ENCODE measurements around the gene BICD1. TPM values are rescaled to one million over a fixed set of nuclear protein-coding genes. Genes with fewer than 3 reads are reported as not detected.
"Not testable (repeated sequence)": the region's sequence is repeated elsewhere in the genome, so short reads cannot be mapped to it uniquely, and the experiment has no call there.

BICD1 gene
- total RNA-seq (2014; rRNA removed; shearing (Covaris generic)): 10.0 and 10.6 TPM in 2 replicates

DNA sequence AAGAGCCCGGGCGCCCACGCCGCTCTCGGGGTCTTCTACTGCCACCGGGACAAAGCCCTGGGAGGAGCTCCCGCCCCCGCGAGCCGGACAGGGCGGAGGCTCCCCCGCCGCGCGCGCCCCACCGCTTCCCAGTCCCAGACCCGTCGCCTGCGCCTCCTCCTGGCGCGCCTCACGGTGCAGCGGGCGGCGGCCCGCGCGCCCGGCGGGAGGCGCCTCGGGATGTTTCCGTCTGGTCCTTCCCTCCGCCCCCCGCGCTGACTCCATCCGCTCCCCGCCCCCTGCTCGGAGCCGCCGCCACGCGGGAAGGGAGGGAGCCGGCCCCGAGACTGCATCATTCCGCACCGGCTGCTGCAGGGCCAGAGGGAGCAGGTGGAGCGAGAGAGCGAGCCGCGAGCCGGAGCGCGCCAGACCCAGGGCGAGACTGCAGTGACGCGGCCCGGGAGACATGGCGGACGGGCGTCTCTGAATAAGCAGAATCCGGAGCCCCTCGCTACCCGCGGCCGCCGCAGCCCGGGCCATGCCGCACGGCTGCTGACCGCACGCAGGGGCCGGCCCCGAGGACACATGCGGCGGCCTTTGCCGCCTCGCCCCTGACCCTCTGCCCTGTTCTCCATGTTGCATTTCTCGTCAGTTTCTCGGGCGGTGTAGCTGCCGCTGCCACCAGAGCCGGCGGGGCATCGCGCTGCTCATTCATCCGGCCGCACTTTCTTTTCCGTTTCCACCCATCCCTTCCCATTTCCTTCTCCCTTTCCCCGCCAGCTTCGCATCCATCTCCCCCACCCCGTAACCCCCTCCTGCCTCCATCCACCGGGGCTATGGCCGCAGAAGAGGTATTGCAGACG, at the start of gene BICD1:
Gene BICD1 (plus strand): TSS at position 331 of the 842 bp plus-strand sequence. CDS start 485 bp downstream, at position 816.
- peak; percentile 81 for DNase-seq (ENCODE audit: low spot score)

DNA sequence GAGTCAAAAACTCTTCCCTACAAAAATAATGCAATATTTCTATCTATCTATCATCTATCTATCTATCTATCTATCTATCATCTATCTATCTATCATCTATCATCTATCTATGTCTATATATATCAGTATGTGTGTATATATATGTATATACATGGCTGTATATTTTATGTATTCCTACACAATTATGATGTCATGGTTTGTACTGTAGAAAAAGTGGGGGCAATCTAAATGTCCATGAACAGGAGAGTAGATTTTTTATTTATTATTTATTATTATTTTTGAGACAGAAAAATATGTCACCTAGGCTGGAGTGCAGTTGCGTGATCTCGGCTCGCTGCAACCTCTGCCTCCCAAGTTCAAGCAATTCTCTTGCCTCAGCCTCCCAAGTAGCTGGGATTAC, 45.6 kb upstream of the BICD1 start:
- DNase-seq (ENCODE audit: low spot score): no peak

DNA sequence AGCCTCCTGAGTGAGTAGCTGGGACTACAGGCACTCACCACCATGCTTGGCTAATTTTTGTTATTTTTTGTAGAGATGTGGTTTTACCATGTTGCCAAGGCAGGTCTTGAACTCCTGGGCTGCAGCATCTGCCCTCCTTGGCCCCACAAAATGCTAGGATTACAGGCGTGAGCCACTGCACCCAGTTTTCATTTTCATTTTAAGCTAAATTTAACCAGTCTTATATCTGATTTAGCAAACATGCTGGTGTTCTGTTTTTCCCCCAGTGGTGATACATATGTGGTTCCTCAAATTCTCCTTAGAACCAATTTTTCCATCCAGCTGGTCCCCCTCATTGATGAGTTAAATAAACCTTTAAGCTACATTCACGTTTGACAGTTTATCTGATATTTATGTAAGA, 43.8 kb upstream of the BICD1 start:
- no peak for DNase-seq (ENCODE audit: low spot score)

DNA sequence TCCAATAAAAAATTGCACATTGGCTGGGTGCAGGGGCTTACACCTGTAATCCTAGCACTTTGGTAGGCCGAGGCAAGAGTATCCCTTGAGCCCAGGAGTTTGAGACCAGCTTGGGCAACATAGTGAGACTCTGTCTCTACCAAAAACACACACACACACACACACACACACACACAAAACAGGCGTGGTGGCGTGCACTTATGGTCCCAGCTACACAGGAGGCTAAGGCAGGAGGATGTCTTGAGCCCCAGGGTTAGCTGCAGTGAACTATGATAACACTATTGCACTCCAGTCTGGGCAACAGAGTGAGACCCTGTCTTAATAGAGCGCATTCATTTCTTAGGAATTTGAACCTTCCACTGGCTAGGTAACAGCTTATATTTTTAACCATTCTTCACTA, 42.9 kb upstream of the BICD1 start:
- no peak for DNase-seq (ENCODE audit: low spot score)

DNA sequence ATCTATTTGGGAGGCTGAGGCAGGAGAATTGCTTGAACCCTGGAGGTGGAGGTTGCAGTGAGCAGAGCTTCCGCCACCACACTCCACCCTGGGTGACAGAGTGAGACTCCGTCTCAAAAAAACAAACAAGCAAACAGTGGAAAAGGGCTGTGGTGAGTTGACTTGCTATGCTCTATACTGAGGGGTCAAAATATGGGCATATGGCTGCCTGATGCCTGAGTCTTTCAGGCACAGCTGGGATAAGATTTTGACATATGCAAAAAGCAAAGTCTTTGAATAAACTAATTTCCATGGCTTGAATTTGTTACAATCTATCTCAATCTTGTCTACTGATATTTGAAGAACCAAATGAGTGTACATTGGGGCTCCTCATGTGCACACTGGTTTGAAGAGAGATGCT, 40.4 kb upstream of the BICD1 start:
- no peak for DNase-seq (ENCODE audit: low spot score)

DNA sequence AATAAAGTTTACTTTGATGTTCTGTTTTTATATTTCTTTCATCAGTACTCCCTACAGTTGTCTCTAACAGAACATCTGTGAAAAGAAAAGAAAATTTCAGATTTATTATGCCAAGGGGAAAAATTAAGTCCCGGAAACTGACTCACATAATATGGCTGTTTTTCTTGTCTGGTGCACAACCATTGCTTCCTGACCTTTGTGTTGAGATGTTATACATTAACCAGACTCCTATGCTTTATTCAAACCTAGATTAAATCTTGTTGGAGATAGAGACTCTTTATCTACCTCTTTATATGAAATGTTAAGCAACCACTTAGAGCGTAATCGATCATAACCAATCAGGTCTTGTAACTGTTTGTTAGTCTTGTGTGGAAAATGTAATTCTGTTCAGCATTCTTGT, 37.6 kb upstream of the BICD1 start:
- no peak for DNase-seq (ENCODE audit: low spot score)

DNA sequence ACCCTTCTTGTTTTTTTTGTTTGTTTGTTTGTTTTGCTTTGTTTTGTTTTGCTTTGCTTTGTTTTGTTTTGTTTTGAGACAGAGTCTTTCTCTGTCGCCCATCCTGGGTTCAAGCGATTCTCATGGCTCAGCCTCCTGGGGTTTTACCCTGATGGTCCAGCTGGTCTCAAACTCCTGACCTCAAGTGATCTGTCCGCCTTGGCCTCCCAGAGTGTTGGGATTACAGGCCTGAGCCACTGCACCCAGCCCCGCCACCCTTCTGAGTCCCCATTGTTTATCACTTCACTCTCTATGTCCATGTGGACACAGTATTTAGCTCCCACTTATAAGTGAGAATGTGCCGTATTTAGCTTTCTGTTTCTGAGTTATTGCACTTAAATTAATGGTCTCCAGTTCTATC, 36.9 kb upstream of the BICD1 start:
- DNase-seq (ENCODE audit: low spot score): no peak

DNA sequence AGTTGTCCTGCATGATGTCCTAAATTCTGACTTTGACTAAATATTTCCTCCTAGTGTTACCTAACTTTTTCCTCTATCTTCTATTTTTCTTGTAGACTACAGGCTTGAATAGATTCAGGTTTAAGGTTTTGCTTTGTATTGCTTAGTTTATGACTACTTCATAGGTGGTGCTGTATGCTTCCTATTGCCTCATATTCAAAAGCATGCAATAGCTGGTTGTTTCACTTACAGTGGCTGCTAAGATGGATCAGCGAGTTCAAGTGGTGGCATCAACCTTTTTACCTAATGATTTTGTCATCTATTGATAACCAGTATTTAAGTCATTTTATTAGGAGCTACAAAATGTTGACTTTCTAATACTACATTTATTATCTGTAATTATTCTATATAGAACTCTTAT, 36.3 kb upstream of the BICD1 start:
- no peak for DNase-seq (ENCODE audit: low spot score)

DNA sequence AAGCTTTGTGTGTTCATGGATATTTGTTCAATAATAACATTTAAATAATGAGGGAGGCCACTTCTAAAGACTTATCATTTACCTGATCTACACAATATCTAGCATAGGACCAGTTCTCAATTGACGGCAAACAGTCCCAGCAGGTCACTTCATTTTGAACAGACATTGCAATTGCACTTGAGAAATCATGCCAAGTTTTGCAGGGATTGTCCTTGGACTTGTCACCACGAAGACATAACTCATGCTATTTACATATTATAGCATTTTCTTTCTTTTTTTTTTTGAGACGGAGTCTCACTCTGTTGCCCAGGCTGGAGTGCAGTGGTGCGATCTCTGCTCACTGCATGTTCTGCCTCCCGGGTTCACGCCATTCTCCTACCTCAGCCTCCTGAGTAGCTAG, 34.5 kb upstream of the BICD1 start:
- no peak for DNase-seq (ENCODE audit: low spot score)

DNA sequence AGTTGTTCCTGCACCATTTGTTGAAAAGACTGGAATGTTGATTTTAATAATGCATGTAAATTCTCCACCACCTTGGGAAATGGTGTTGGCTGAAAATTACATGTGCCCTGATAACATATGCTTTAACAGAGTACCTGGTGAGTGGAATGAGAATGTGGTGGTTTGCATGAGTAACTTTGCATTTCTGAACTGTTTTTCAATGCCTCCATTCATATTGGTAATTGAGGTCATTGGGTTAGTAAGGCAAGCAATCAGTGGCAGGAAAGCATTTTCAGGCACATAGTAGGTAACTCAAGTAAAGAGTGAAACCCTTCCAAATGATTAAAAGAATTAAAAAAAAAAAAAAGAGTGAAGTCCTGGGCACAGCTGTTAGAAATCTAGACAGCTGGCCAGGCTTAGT, 32.2 kb upstream of the BICD1 start:
- no peak for DNase-seq (ENCODE audit: low spot score)

DNA sequence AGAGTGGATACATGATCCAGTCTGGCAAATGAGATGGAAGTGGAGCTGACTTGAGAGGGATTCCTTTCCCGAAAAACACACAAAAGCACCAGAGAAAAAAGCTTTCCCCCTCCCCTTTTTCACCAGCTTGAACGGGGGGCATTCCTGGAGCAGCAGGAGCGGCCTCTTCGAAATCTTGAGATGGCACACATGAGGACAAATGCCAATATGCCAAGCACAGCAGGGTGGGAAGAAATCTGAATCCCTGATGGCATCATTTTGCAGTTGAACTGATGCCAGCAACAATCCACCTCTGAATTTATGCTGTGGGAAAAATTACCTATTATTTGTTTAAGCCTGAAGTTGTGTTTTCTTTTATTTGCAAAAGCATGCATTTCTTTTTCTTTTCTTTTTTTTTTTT, 29.7 kb upstream of the BICD1 start:
- DNase-seq (ENCODE audit: low spot score): no peak

DNA sequence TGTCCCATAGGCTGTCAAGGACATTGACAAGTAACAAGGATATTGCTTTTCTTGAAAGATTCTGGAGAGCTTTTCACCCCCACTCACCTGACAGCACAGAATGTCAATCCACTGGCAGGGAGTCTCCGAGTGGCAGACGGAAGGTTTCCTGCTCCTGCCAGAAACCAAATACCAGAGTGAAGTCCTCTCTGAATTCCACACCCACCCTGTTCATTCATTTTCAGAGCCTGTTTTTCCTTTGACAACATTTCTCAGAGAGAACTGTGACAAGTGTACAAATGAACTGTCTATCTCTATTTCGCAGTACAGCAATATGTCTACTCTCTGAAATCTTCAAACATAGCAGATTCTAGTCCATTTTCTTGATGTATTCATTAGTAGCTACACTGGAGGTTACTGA, 26.2 kb upstream of the BICD1 start:
- no peak for DNase-seq (ENCODE audit: low spot score)

DNA sequence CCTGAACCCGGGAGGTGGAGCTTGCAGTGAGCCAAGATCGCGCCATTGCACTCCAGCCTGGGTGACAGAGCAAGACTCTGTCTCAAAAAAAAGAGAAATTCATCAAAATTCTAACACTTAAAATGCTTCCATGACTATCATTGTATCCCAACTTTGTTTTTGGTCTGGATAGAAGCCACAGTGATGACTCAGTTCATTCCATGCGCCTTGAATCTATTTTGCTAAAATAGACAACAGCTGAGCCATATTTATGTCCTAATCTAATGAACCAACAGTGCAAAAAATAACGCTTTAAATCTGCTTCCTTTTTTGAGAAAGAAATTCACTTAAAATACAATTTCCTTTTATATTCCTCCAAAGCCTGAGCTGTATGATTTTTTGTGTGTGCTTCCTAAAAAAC, 23.2 kb upstream of the BICD1 start:
- no peak for DNase-seq (ENCODE audit: low spot score)

DNA sequence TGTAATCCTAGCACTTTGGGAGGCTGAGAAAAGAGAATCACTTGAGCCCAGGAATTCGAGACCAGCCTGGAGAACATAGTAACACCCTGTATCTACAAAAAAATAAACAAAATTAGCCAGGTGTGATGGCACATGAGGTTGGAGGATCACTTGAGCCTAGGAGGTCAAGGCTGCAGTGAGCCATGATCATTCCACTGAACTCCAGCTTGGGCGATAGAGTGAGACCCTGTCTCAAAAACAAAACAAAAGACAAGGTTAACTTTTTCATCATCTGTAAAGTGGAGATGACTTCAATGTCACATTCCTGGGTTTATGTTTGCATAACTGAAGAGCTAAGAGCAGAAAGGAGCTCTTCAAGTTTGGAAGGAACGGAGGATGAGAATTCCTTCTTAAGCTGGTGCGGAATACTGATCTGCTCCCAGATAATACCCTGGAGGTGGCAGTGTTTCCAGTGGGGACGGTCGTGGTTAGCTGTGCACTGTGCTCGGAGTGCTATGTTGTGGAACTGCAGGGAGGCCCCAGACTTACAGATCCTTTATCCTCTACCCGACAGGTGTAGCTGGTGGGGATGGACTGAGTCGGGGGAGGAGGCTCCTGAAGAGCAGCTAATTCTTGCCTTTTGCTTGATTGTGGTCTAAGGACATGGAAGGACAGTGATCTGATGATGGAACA, 22.5 kb upstream of the BICD1 start:
- DNase-seq (ENCODE audit: low spot score): no peak

DNA sequence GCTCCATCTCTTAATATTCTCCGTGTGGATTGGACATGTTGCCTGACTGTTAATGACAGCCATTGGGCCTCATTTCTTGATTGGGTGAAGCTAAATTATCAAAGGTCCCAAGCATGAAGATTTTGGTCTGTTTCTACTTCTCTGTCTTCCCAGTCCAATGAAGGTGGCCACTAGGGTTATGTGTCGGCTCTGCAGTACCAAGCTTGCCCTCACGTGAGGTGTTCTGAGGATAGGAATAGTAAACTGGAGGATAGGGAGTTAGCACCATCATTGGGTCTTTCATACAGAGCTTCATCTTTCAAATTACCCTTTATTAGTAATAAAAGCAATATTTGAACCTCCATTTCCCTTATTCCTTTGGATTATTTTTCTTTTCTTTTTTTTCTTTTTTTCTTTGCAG, 21.9 kb upstream of the BICD1 start:
- no peak for DNase-seq (ENCODE audit: low spot score)

DNA sequence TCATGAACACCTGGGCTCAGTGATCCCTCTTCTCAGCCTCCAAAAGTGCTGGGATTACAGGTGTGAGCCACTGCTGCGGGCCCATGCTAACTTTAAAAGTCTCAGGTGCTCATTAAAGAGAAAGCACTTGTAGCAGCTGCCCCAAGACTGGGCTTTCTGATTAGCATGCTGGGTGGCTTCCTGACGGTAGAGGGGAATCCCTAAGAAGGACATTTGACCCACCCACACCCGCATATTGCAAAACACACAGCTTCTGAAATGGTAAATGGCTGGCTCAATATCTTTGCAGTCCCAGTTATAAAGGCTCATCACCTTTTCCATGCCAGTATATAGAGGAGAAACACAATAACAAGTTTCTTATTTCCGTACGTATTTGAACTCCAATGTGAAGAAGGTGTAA, 19.3 kb upstream of the BICD1 start:
- no peak for DNase-seq (ENCODE audit: low spot score)

DNA sequence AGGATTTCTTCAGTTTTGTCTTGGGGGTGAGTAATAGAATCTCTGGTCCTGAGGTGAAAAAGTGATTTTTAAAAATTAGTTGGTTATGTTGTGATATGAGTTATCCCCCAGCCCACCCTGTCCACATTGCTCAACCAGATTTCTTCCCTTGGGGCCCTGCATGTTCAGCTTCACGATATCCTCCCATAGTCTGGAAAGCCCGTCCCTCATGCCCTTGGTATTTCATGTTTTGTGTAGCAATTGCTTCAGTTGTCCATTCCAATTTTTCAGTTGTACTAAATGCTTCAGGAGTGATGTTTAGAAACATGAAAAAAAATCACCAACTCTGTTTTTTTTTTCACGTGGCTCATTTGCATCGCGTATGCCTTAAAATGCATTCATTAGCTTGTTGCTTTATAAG, 17.5 kb upstream of the BICD1 start:
- no peak for DNase-seq (ENCODE audit: low spot score)

DNA sequence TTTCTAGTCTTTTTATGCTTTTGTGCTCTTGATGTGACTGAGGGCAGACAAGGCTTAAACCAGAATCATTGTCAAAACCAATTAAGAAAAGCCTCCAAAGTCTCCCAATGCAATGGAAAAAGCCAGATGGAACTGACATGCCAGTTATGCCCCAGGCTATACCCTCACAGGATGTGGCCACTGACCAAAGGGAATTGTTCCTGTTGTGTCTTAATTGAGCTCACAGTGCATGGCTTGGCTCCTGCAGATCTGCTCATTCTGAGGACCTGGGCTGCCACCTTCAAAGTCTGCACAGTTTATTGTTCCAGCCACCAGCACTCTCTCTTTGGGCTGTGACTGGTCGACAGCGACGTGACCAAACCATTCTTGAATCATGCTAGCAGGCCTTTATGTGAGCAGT, 17.1 kb upstream of the BICD1 start:
- DNase-seq (ENCODE audit: low spot score): peak; percentile 78

DNA sequence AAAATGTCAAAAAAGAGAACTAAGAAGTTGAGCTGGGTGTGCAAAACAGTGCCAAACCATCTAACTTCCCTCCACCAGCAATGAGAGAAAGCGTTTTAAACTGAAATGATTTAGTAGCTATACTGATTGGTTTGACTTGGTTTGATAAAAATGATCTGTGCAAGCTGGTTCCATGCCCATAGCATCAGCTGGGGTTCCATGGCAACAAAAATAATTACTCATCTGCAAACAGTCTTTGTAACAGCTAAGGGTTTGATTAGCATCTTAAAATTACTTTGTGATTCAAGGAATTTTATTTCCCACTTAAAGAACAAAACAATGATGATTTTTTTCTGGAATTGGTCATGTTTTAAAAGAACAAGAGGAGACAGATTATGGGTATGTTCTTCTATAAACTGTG, 15.0 kb upstream of the BICD1 start:
- DNase-seq (ENCODE audit: low spot score): no peak

DNA sequence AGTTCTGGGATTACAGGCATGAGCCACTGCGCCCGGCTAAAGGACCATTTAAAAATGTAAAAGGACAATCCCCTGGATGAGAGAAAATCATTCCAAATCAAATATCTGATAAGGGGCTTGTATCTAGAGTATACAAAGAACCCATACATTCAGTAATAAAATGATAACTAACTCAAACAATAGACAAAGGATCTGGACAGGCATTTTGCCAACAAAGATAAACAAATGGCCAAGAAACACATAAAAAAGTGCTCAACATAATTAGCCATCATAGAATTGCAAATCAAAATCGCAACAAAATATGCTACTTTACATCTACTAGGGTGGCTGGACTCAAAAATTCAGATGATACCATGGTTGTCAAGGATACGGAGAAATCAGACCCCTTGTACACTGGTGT, 8.5 kb upstream of the BICD1 start:
- no peak for DNase-seq (ENCODE audit: low spot score)

DNA sequence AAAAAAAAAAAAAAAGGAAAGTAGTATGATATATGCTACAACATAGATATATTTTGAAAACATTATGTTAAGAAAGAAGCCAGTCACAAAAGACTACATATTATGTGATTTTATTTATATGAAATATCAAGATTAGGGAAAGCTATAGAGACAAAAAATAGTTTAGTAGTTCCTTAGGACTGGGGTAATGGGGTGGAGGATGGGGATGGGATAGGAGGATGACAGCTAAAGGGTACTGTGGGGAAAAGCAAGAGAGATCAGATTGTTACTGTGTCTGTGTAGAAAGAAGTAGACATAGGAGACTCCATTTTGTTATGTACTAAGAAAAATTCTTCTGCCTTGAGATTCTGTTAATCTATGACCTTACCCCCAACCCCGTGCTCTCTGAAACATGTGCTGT, 7.4 kb upstream of the BICD1 start:
- not testable (repeated sequence) for DNase-seq (ENCODE audit: low spot score)

DNA sequence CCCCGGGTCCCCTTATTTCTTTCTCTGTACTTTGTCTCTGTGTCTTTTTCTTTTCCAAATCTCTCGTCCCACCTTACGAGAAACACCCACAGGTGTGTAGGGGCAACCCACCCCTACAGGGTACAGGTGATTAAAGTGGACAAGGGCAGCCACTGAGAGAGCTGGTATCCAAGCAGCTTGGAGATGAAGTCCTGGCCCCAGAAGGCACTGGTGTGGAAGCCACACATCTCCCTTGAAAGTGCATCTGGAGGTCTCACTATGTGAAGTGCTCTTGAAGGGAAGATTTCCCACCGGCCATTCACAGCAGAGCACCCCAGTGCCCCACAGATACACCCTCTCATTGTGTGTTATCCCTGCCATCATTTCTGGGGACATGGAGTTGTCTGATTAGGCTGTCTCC, 6.3 kb upstream of the BICD1 start:
- no peak for DNase-seq (ENCODE audit: low spot score)

DNA sequence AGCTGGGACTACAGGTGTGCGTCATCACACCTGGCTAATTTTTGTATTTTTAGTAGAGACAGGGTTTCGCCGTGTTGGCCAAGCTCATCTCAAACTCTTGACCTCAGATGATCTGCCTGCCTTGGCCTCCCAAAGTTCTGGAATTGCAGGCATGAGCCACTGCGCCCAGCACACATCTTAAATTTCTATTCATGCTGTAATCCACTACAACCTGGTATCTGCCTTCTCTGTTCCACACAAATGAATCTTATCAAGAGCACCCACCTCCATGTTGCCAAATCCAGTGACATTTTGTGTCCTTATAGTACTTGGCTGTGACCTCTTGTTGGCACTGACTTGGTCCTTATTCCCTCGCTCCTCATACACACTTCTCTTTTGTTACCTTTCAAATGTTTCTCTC, 5.8 kb upstream of the BICD1 start:
- DNase-seq (ENCODE audit: low spot score): no peak

DNA sequence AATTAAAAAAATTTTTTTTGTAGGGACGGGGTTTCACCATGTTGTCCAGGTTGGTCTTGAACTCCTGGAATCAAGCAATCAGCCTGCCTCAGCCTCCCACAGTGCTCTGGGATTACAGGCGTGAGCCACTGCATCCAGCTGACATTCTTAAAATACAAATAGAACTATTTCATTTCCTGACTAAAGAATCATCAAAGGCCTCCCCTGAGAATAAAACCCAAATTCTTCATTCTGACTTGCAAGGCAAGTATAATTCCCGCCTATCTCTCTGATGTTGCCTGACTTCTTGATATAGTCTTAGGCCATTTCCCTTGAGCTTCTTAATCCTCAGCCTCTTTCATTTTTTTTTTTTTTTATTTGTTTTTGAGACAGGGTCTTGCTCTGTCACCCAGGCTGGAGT, 4.4 kb upstream of the BICD1 start:
- DNase-seq (ENCODE audit: low spot score): no peak

Measured in H4 (cell line).